Kidney (tissue), 14 donors: ENCODE data around the gene SNCAIP. TPM values are rescaled to one million over a fixed set of nuclear protein-coding genes. Genes with fewer than 3 reads are reported as not detected.
A peak's percentile ranks its signal among the peaks of the same experiment; 100 is the strongest.

Source experiments
- DNase-seq, 5 donors: peaks; one replicate each; pipeline ENCODE4 v3.0.0-alpha.2; 2013 to 2020
- FAIRE-seq: peaks from 2 replicates; lab custom pipeline; 2012; peaks lifted over from hg19 to GRCh38; lab: Jason Lieb, UNC
- H3K27ac ChIP-seq, 2 donors: one replicate each; pipeline ENCODE4 v1.7.0; 2013; ENCODE audit warnings: low read depth in 2 of 2, low read length in 2 of 2, inconsistent platforms in 1 of 2
- H3K27me3 ChIP-seq: one replicate; pipeline ENCODE4 v1.7.1; 2013; ENCODE audit warnings: low read length, inconsistent platforms; ENCODE audit not compliant: control insufficient read depth, insufficient read depth
- H3K36me3 ChIP-seq, 3 donors: one replicate each; pipeline versions ENCODE4 v1.7.0 to v1.7.1; 2013; ENCODE audit warnings: low read length in 3 of 3, control low read depth in 1 of 3, inconsistent platforms in 1 of 3; ENCODE audit not compliant: insufficient read depth in 3 of 3, control insufficient read depth in 2 of 3
- H3K4me1 ChIP-seq, 3 donors: one replicate each; pipeline versions ENCODE4 v1.7.0 to v1.7.1; 2013; ENCODE audit warnings: low read length in 3 of 3, inconsistent platforms in 1 of 3, low read depth in 1 of 3; ENCODE audit not compliant: control insufficient read depth in 2 of 3, insufficient read depth in 2 of 3
- H3K4me3 ChIP-seq, 3 donors: one replicate each; pipeline versions ENCODE4 v1.7.0 to v1.8.1; 2013; ENCODE audit warnings: low read length in 3 of 3, control low read depth in 1 of 3, inconsistent platforms in 1 of 3
- H3K9ac ChIP-seq, 3 donors: one replicate each; pipeline versions ENCODE4 v1.7.0 to v1.7.1; 2013; ENCODE audit warnings: low read length in 3 of 3, control low read depth in 1 of 3, inconsistent platforms in 1 of 3
- H3K9me3 ChIP-seq, 3 donors: one replicate each; pipeline versions ENCODE4 v1.7.0 to v1.7.1; 2013; ENCODE audit warnings: low read length in 3 of 3, control low read depth in 1 of 3, inconsistent platforms in 1 of 3; ENCODE audit not compliant: control insufficient read depth in 2 of 3, insufficient read depth in 1 of 3
- CTCF ChIP-seq: IDR thresholded peaks from 3 replicates; pipeline ENCODE4 v1.5.1; 2012; ENCODE audit warnings: mild to moderate bottlenecking, moderate library complexity, borderline replicate concordance; ENCODE audit not compliant: insufficient read depth; ENCODE audit errors: extremely low read depth
- intact Hi-C: fragments of 100-400 bp; cut with DNase I; formaldehyde crosslinking; loops from one replicate; pipeline ENCODE4 v1.11.1; 2022
- polyA plus RNA-seq: library from polyadenylated mRNA; stranded (reverse); fragments of 350-450 nt; fragmentation: Illumina TruSeq; extraction: RNeasy Lipid Tissue Mini Kit (QIAGEN cat#74804); gene quantifications from one replicate; pipeline ENCODE4 v1.2.3, GENCODE V29; 2014; ENCODE audit warnings: low read depth, low replicate concordance; ENCODE audit not compliant: insufficient read depth
- total RNA-seq: library from RNA; stranded (reverse); fragmentation: NEBNext Ultra II Directional; extraction: Animal tissue kit (Norgen Biotek cat#: 25700); gene quantifications from one replicate; pipeline ENCODE4 v1.2.1, GENCODE V29; 2021
- donor health status: control.
- donor health status: control.
- donor health status: control.
- donor health status: control.
- donor health status: control.
- donor health status: DM: yes; HTN: yes; CAD: no.
- donor health status: Normal renal cell carcinoma (clear cell type).

SNCAIP gene
- total and polyA plus RNA-seq, 2 donors from 2014 or later = 0.82 to 7.8 TPM

GRCh38 chr5:122490718-122491117 is 178.7 kb downstream of the SNCAIP start:
- no peak for DNase-seq

GRCh38 chr5:122492675-122493074 is 180.6 kb downstream of the SNCAIP start:
- intact Hi-C loops = loop anchor here (10.0 kb wide), 1 partner anchor 298 kb away; no protein-coding TSS in a partner anchor
- TF ChIP-seq CTCF = no peak
- DNase-seq = no peak

More at GRCh38 chr5:122490718-122491117, 178.7 kb downstream of the SNCAIP start:
- intact Hi-C loops = loop anchor here (10.0 kb wide), 1 partner anchor 296 kb away; no protein-coding TSS in a partner anchor
- no peaks in the 10 kb centered on the region for H3K36me3 ChIP-seq
- no peak for TF ChIP-seq CTCF
- no peaks in the 10 kb centered on the region for H3K4me1 ChIP-seq
- no peak overlapping the region for H3K4me3 ChIP-seq
- H3K27ac ChIP-seq = no peak overlapping the region
- H3K9ac ChIP-seq = no peak overlapping the region
- H3K9me3 ChIP-seq = no peaks in the 10 kb centered on the region
- no peaks in the 10 kb centered on the region for H3K27me3 ChIP-seq
- FAIRE-seq = no peak

GRCh38 chr5:122493091-122494021 is 181.3 kb downstream of the SNCAIP start:
- Histone ChIP-seq H3K9me3 (no peaks in the 10 kb centered on the region), H3K36me3 (no peaks in the 10 kb centered on the region), H3K4me3 (no peak overlapping the region), H3K27me3 (no peaks in the 10 kb centered on the region), H3K4me1 (no peaks in the 10 kb centered on the region), H3K27ac (no peak overlapping the region), H3K9ac (no peak overlapping the region)
- DNase-seq = peak in 4 of 5 donors; percentile 28 to 70 (median 54)
- FAIRE-seq = no peak
- TF ChIP-seq CTCF = no peak
- intact Hi-C loops = loop anchor here (10.0 kb wide), 1 partner anchor 299 kb away; no protein-coding TSS in a partner anchor

More at GRCh38 chr5:122492675-122493074, 180.6 kb downstream of the SNCAIP start:
- H3K4me3 ChIP-seq = no peak overlapping the region
- no peak for FAIRE-seq
- no peaks in the 10 kb centered on the region for H3K27me3 ChIP-seq
- no peak overlapping the region for H3K27ac ChIP-seq
- no peaks in the 10 kb centered on the region for H3K36me3 ChIP-seq
- H3K9me3 ChIP-seq = no peaks in the 10 kb centered on the region
- no peaks in the 10 kb centered on the region for H3K4me1 ChIP-seq
- H3K9ac ChIP-seq = no peak overlapping the region
